WERI-Rb-1 (cell line): Measurements from ENCODE around the gene MAK.
"Not testable (repeated sequence)": the region's sequence is repeated elsewhere in the genome, so short reads cannot be mapped to it uniquely, and the experiment has no call there.

Experiments used
- DNase-seq: peaks from one replicate; pipeline ENCODE4 v3.0.0-alpha.2; 2020
- H3K27ac ChIP-seq: fragments of 250-450 bp; sonication (Bioruptor Pico); 2 replicates; pipeline ENCODE4 v1.5.1; 2020; ENCODE audit warnings: mild to moderate bottlenecking, moderate library complexity
- H3K27me3 ChIP-seq: fragments of 250-450 bp; sonication (Bioruptor Pico); 2 replicates; pipeline ENCODE4 v1.5.1; 2021; ENCODE audit warnings: mild to moderate bottlenecking, low read depth, moderate library complexity; ENCODE audit not compliant: insufficient read depth, severe bottlenecking
- H3K36me3 ChIP-seq: fragments of 250-450 bp; sonication (Bioruptor Pico); 2 replicates; pipeline ENCODE4 v1.5.1; 2020; ENCODE audit warnings: mild to moderate bottlenecking, moderate library complexity
- H3K4me3 ChIP-seq: 2 replicates; pipeline ENCODE4 v1.5.1; 2011; ENCODE audit warnings: low read depth, mild to moderate bottlenecking, control low read depth, low read length
- H3K9me3 ChIP-seq: fragments of 250-450 bp; sonication (Bioruptor Pico); 2 replicates; pipeline ENCODE4 v1.5.1; 2021; ENCODE audit warnings: mild to moderate bottlenecking, moderate library complexity; ENCODE audit not compliant: severe bottlenecking
- CTCF ChIP-seq: IDR thresholded peaks from 2 replicates; pipeline ENCODE4 v1.5.1; 2011; ENCODE audit warnings: low read depth, mild to moderate bottlenecking, control low read depth, inconsistent platforms, low read length

The MAK gene

GRCh38 chr6:10874207-10874606, 35.9 kb upstream of the MAK start:
- Histone ChIP-seq H3K27me3 (no peaks in the 10 kb centered on the region), H3K9me3 (no peaks in the 10 kb centered on the region), H3K27ac (no peak overlapping the region), H3K36me3 (no peaks in the 10 kb centered on the region), H3K4me3 (no peak overlapping the region)
- DNase-seq, result no peak
- TF ChIP-seq CTCF, result no peak

GRCh38 chr6:10873374-10873773, 35.0 kb upstream of the MAK start:
- no peaks in the 10 kb centered on the region for H3K36me3 ChIP-seq
- no peaks in the 10 kb centered on the region for H3K9me3 ChIP-seq
- H3K4me3 ChIP-seq, result no peak overlapping the region
- no peak for DNase-seq
- TF ChIP-seq CTCF, result no peak
- H3K27me3 ChIP-seq, result no peaks in the 10 kb centered on the region
- H3K27ac ChIP-seq, result no peak overlapping the region

GRCh38 chr6:10867952-10868351, 29.6 kb upstream of the MAK start:
- Histone ChIP-seq H3K27me3 (no peaks in the 10 kb centered on the region), H3K36me3 (no peaks in the 10 kb centered on the region), H3K9me3 (no peaks in the 10 kb centered on the region), H3K4me3 (no peak overlapping the region), H3K27ac (no peak overlapping the region)
- no peak for TF ChIP-seq CTCF
- no peak for DNase-seq

GRCh38 chr6:10866709-10867108, 28.4 kb upstream of the MAK start:
- H3K27me3 ChIP-seq, H3K4me3 ChIP-seq, H3K36me3 ChIP-seq, H3K9me3 ChIP-seq, DNase-seq, H3K27ac ChIP-seq: not testable (repeated sequence)

- H3K27me3 ChIP-seq, result not testable (repeated sequence)
Observed at GRCh38 chr6:10863031-10863430, 24.7 kb upstream of the MAK start.

GRCh38 chr6:10862361-10862760, 24.0 kb upstream of the MAK start:
- Histone ChIP-seq H3K4me3 (no peak overlapping the region), H3K27me3 (no peaks in the 10 kb centered on the region), H3K9me3 (no peaks in the 10 kb centered on the region), H3K27ac (no peak overlapping the region), H3K36me3 (no peaks in the 10 kb centered on the region)
- no peak for TF ChIP-seq CTCF
- DNase-seq, result no peak

More at GRCh38 chr6:10863031-10863430, 24.7 kb upstream of the MAK start:
- not testable (repeated sequence) for DNase-seq, H3K36me3 ChIP-seq, H3K4me3 ChIP-seq, H3K9me3 ChIP-seq, H3K27ac ChIP-seq

- no peak overlapping the region for H3K27ac ChIP-seq
- no peaks in the 10 kb centered on the region for H3K36me3 ChIP-seq
- H3K9me3 ChIP-seq, result no peaks in the 10 kb centered on the region
- TF ChIP-seq CTCF, result no peak
- H3K27me3 ChIP-seq, result no peaks in the 10 kb centered on the region
- no peak overlapping the region for H3K4me3 ChIP-seq
- DNase-seq, result no peak
Observed at GRCh38 chr6:10861086-10861485, 22.7 kb upstream of the MAK start.
